ENCODE measurements around the gene PNMA6E.

GRCh38 chrX:153430796-153431195 lies 29.6 kb upstream of the PNMA6E start:
- TF ChIP-seq POLR2A (IDR thresholded peaks at IDR 0.05) (no peak), CTCF (IDR thresholded peaks at IDR 0.05) (no peak)
